Measurements from ENCODE around the gene CYFIP2.
"Not testable (repeated sequence)": the region's sequence is repeated elsewhere in the genome, so short reads cannot be mapped to it uniquely, and the experiment has no call there.

CYFIP2 gene

GRCh38 chr5:157265714-157266285 lies at the start of gene CYFIP2:
Gene CYFIP2 (plus strand): TSS chr5:157266123. CDS start chr5:157285362, 19,239 bp downstream.
- no peaks in the 10 kb centered on the region for H3K27me3 Mint-ChIP-seq
- peaks cover 70% of the 10 kb centered on the region for H3K4me1 Mint-ChIP-seq
- H3K9me3 Mint-ChIP-seq: no peaks in the 10 kb centered on the region
- peaks cover 25% of the 10 kb centered on the region for H3K36me3 Mint-ChIP-seq (ENCODE audit: low read depth)
- DNase-seq: peak; percentile 88
- H3K4me3 Mint-ChIP-seq: peak within 1 kb of the TSS; percentile 90
- ATAC-seq: peak; percentile 80
- peak within 1 kb of the TSS; percentile 94 for H3K27ac Mint-ChIP-seq

- Mint-ChIP-seq H3K27me3 (no peaks in the 10 kb centered on the region), H3K4me1 (peaks cover 99% of the 10 kb centered on the region), H3K4me3 (peak overlapping the region; percentile 72), H3K27ac (peak overlapping the region; percentile 99), H3K36me3 (ENCODE audit: low read depth) (peaks cover 93% of the 10 kb centered on the region), H3K9me3 (peaks cover 6% of the 10 kb centered on the region)
- DNase-seq (no peak), ATAC-seq (peak; percentile 2)
Measured at GRCh38 chr5:157216391-157217142, 49.4 kb upstream of the CYFIP2 start.

GRCh38 chr5:157217289-157218024 lies 48.5 kb upstream of the CYFIP2 start:
- Mint-ChIP-seq H3K27me3 (no peaks in the 10 kb centered on the region), H3K4me3 (peak overlapping the region; percentile 72), H3K27ac (peak overlapping the region; percentile 99), H3K4me1 (peaks cover 99% of the 10 kb centered on the region), H3K9me3 (peaks cover under 1% of the 10 kb centered on the region), H3K36me3 (ENCODE audit: low read depth) (peaks cover 93% of the 10 kb centered on the region)
- no peak for ATAC-seq
- DNase-seq: no peak

DNA sequence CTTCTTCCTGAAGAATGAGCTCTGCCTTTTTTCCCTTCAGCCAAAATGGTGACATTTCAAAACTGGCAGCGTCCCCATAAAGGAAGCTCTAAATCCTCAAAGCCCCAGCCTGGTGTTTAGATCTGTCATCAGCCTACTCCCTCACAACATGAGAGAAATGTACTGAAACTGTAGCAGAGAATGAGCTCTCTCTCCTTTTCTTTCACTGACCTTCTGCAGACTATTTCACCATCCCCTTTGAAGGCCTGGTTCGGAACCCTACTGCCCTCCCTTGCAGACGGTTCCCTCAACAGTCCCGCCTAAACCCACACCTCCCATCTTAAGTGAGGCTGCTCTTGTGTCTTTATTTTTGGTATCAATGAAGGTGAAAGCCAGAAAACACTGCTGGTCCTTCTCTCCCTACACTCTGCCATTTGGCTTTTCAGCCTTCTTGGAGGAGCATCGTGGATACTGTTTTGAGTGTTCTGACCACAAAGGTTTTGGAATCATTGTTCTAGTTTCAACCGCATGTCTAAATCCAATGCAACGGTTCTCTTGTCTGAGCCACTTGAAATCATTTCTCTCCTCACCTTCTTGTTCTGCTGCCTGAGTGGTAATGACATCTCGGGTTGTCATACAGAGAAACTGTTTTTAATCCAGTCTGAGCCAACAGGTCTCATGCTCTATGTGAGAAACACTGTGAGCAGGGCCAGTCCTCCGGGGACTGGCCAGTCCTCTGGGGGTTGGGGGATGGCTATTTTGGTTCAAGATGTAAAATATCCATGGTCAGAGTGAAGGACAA lies 46.2 kb upstream of the CYFIP2 start:
- H3K36me3 Mint-ChIP-seq (ENCODE audit: low read depth): peaks cover 91% of the 10 kb centered on the region
- no peaks in the 10 kb centered on the region for H3K9me3 Mint-ChIP-seq
- peaks cover 2% of the 10 kb centered on the region for H3K27me3 Mint-ChIP-seq
- DNase-seq: no peak
- peak overlapping the region; percentile 99 for H3K27ac Mint-ChIP-seq
- peaks cover 96% of the 10 kb centered on the region for H3K4me1 Mint-ChIP-seq
- H3K4me3 Mint-ChIP-seq: peak overlapping the region; percentile 65
- ATAC-seq: peak; percentile 47

DNA sequence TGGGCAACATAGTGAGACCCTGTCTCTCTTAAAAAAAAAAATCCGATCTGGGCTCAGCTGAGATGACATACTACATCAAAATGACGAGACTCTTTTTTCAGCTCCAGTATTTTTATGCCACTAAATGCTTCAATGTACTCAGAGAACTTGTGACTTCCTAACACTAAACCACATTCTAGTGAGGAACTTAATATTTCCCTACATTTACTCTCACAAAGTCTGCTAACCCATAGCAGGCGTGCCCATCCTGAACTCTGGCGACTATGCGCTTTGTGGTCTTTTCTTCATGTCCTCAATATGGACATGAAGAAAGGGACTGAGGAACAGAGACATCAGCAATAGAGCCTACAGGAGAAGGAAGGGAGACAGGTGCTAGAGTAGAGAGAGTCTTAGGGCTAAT lies 44.0 kb upstream of the CYFIP2 start:
- Mint-ChIP-seq H3K4me3 (peak overlapping the region; percentile 84), H3K9me3 (no peaks in the 10 kb centered on the region), H3K36me3 (ENCODE audit: low read depth) (peaks cover 91% of the 10 kb centered on the region), H3K27me3 (peaks cover 2% of the 10 kb centered on the region), H3K4me1 (peaks cover 96% of the 10 kb centered on the region), H3K27ac (peak overlapping the region; percentile 99)
- no peak for DNase-seq
- ATAC-seq: no peak

GRCh38 chr5:157222506-157223230 lies 43.3 kb upstream of the CYFIP2 start:
- ATAC-seq (peak; percentile 63), DNase-seq (peak; percentile 60)
- H3K27ac Mint-ChIP-seq: peak overlapping the region; percentile 99

DNA sequence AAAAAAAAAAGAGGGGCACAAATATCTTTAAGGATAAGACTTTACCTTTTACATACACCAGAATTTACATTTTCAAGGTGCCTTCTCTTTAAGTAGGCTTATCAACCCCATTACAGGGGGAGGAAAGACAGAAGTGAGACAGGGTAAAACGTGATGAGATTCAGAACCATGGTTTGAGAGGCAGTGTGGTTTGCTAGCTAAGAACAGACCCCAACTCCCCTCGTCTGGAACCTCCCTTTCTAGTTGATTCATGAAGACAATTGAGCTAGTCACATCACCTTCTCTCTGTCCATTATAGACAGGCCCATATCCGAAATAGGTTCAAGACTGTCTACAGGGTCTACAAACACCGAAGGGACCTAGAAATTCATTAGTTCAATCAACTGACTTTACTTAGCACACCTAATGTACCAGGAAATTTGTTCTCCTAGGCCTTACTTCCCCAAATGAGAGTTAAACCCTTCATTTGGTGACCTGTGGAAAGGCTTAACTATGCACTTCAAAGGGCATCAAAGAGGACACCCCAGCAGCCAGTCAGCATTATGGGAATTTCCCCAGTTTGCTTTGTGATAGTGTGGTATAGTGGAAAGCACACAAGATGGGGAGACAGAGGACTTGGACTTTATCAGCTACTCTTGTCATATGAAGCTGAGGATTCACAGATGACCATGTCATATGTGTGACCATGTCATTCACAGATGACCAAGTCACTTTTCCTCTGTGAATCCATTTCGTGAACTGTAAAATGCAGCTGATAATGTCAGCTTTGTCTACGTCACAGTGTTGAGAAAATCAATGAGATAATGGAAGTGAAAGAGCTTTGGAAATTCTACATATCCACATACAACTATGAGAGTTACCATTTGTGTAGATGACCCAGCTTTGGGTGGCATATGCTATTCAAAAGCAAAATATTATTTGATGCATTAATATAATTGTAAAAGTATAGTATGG lies 40.2 kb upstream of the CYFIP2 start:
- Mint-ChIP-seq H3K27ac (peak overlapping the region; percentile 99), H3K27me3 (peaks cover 2% of the 10 kb centered on the region), H3K4me1 (peaks cover 90% of the 10 kb centered on the region), H3K9me3 (no peaks in the 10 kb centered on the region), H3K4me3 (peak overlapping the region; percentile 84), H3K36me3 (ENCODE audit: low read depth) (peaks cover 87% of the 10 kb centered on the region)
- DNase-seq (no peak), ATAC-seq (peak; percentile 57)

More at GRCh38 chr5:157222506-157223230, 43.3 kb upstream of the CYFIP2 start:
- H3K36me3 Mint-ChIP-seq (ENCODE audit: low read depth): peaks cover 91% of the 10 kb centered on the region
- peaks cover 2% of the 10 kb centered on the region for H3K27me3 Mint-ChIP-seq
- H3K4me1 Mint-ChIP-seq: peaks cover 96% of the 10 kb centered on the region
- no peaks in the 10 kb centered on the region for H3K9me3 Mint-ChIP-seq
- peak overlapping the region; percentile 84 for H3K4me3 Mint-ChIP-seq

GRCh38 chr5:157230610-157231009 lies 35.3 kb upstream of the CYFIP2 start:
- DNase-seq: no peak
- peaks cover 88% of the 10 kb centered on the region for H3K4me1 Mint-ChIP-seq
- no peaks in the 10 kb centered on the region for H3K9me3 Mint-ChIP-seq
- ATAC-seq: no peak
- peak overlapping the region; percentile 76 for H3K27ac Mint-ChIP-seq
- no peaks in the 10 kb centered on the region for H3K27me3 Mint-ChIP-seq
- H3K36me3 Mint-ChIP-seq (ENCODE audit: low read depth): peaks cover 89% of the 10 kb centered on the region
- H3K4me3 Mint-ChIP-seq: no peak overlapping the region

- Mint-ChIP-seq H3K36me3 (ENCODE audit: low read depth) (peaks cover 88% of the 10 kb centered on the region), H3K9me3 (no peaks in the 10 kb centered on the region), H3K27me3 (no peaks in the 10 kb centered on the region), H3K4me3 (no peak overlapping the region), H3K4me1 (peaks cover 84% of the 10 kb centered on the region), H3K27ac (peak overlapping the region; percentile 85)
- DNase-seq (no peak), ATAC-seq (no peak)
Measured at GRCh38 chr5:157232706-157233105, 33.2 kb upstream of the CYFIP2 start.

DNA sequence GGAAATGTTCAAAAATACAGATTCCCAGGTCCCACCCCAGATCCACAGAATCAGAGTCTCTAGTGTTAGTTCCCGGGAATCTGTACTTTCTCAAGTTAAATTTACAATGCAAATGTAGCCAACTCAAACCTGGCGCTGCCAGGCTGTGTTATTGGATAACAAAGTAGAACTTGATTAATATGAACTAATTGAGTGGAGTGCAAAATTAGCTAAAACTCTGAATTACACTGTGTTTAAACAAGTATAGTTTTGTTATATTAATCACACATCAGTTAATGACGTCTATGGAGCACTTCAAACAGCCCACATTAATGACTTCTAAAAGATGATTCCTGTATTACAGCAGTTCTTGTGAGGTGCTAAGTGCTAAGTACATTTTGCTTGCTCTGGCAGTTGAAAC lies 32.4 kb upstream of the CYFIP2 start:
- Mint-ChIP-seq H3K27me3 (no peaks in the 10 kb centered on the region), H3K4me3 (no peak overlapping the region), H3K27ac (peak overlapping the region; percentile 85), H3K36me3 (ENCODE audit: low read depth) (peaks cover 89% of the 10 kb centered on the region), H3K9me3 (no peaks in the 10 kb centered on the region), H3K4me1 (peaks cover 81% of the 10 kb centered on the region)
- no peak for DNase-seq
- peak; percentile 50 for ATAC-seq

DNA sequence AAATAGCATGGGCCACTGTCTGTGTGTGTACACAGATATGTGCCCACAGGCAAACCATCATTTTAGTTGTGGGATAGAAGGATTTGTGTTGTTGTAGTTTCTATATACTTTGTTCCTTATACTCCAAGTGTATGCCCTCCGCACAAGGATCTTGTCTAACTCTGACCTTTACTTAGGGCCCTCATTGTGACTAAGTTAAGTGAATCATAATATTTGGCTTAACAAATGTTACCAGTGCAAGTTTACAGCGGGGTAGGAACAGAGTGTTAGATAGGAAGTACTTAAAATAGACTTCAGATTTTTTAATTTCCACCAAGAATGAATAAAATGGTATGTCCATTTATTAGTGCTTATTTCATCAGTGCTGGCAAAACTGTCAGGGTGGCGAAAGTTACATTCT lies 29.5 kb upstream of the CYFIP2 start:
- Mint-ChIP-seq H3K36me3 (ENCODE audit: low read depth) (peaks cover 94% of the 10 kb centered on the region), H3K27me3 (no peaks in the 10 kb centered on the region), H3K9me3 (no peaks in the 10 kb centered on the region), H3K4me1 (peaks cover 78% of the 10 kb centered on the region), H3K27ac (peak overlapping the region; percentile 79), H3K4me3 (no peak overlapping the region)
- no peak for DNase-seq
- ATAC-seq: peak; percentile 60

DNA sequence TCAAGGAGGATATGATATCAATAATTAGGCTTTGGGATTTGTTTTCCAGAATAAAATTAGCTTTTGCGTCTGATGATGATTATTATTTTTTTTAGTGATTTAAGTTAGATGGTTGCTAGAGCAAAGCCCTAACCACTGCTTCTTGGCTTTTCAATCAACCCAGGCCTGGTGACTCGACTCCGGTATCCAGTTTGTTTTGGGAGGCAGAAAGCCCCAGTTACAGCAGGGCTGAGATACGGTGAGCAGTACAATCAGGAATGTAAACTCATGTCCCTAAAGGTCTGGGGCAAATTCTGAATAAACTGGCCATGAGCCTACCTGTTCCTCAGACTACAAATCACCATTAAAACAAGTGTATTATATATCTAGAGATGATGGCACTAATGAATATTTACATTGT lies 24.4 kb upstream of the CYFIP2 start:
- no peak for DNase-seq
- Mint-ChIP-seq H3K27ac (peak overlapping the region; percentile 35), H3K4me1 (peaks cover 76% of the 10 kb centered on the region)

DNA sequence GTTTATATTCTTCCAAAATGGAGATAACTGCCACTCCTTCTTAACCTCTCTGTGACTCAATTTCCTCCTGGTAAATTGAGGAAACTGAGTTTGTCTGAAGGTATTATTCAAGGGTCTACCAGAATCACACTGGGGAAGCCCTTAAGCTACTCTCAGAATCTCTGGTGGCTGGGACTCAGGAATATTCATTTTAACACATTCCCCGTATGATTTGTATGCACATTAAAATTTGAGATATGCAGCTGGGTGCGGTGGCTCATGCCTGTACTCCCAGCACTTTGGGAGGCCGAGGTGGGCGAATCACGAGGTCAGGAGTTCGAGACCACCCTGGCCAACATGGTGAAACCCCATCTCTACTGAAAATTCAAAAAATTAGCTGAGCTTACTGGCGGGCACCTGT lies 21.2 kb upstream of the CYFIP2 start:
- peaks cover 85% of the 10 kb centered on the region for H3K4me1 Mint-ChIP-seq
- not testable (repeated sequence) for DNase-seq, H3K27me3 Mint-ChIP-seq, H3K9me3 Mint-ChIP-seq, H3K4me3 Mint-ChIP-seq, ATAC-seq
- peaks cover 95% of the 10 kb centered on the region for H3K36me3 Mint-ChIP-seq (ENCODE audit: low read depth)
- peak overlapping the region; percentile 85 for H3K27ac Mint-ChIP-seq

More for the DNA sequence above, 24.4 kb upstream of the CYFIP2 start:
- no peak for ATAC-seq
- Mint-ChIP-seq H3K9me3 (no peaks in the 10 kb centered on the region), H3K4me3 (no peak overlapping the region), H3K36me3 (ENCODE audit: low read depth) (peaks cover 94% of the 10 kb centered on the region), H3K27me3 (no peaks in the 10 kb centered on the region)
